ENCODE measurements around the gene MXD4.

The MXD4 gene

GRCh38 chr4:2281575-2282343 lies 19.9 kb upstream of the MXD4 start:
- Histone ChIP-seq H3K36me3 (ENCODE audit: low read depth) (no peaks in the 10 kb centered on the region), H3K27me3 (ENCODE audit: insufficient read depth, poor library complexity, severe bottlenecking) (no peaks in the 10 kb centered on the region), H3K9me3 (ENCODE audit: severe bottlenecking) (no peaks in the 10 kb centered on the region), H3K27ac (ENCODE audit: poor library complexity, severe bottlenecking) (no peak overlapping the region), H3K4me3 (ENCODE audit: severe bottlenecking) (no peak overlapping the region), H3K4me1 (ENCODE audit: insufficient read depth, poor library complexity, severe bottlenecking) (no peaks in the 10 kb centered on the region)
- ATAC-seq (ENCODE audit: low read depth) (0 out of 3 replicates have a peak, but pooled peaks have one; percentile 14), DNase-seq (ENCODE audit: low spot score) (peak; percentile 17)
- no peak for TF ChIP-seq CTCF (IDR thresholded peaks at IDR 0.05; ENCODE audit: poor library complexity, severe bottlenecking)

GRCh38 chr4:2280531-2281300 lies 18.8 kb upstream of the MXD4 start:
- H3K4me1 ChIP-seq (ENCODE audit: insufficient read depth, poor library complexity, severe bottlenecking): no peaks in the 10 kb centered on the region

DNA sequence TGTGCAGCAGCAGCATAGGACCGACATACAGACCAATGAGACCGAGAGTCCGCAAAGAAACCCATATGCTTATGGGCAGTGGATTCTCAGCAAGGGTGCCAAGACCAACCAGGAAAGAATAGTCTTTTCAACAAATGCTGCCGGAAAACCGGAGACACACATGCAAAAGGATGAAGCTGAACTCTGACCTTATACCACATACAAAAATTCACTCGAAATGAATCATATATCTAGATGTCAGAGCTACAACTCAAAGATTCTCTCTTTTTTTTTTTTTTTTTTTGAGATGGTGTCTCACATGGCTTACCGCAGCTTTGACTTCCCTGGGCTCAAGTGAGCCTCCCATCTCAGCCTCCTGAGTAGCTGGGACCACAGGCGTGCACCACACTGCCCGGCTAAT lies 16.0 kb upstream of the MXD4 start:
- Histone ChIP-seq H3K36me3 (ENCODE audit: low read depth) (no peaks in the 10 kb centered on the region), H3K4me1 (ENCODE audit: insufficient read depth, poor library complexity, severe bottlenecking) (no peaks in the 10 kb centered on the region), H3K27me3 (ENCODE audit: insufficient read depth, poor library complexity, severe bottlenecking) (no peaks in the 10 kb centered on the region), H3K4me3 (ENCODE audit: severe bottlenecking) (no peak overlapping the region), H3K27ac (ENCODE audit: poor library complexity, severe bottlenecking) (no peak overlapping the region), H3K9me3 (ENCODE audit: severe bottlenecking) (no peaks in the 10 kb centered on the region)
- ATAC-seq (ENCODE audit: low read depth) (no peak), DNase-seq (ENCODE audit: low spot score) (no peak)
- no peak for TF ChIP-seq CTCF (IDR thresholded peaks at IDR 0.05; ENCODE audit: poor library complexity, severe bottlenecking)

More at GRCh38 chr4:2280531-2281300, 18.8 kb upstream of the MXD4 start:
- Histone ChIP-seq H3K36me3 (ENCODE audit: low read depth) (no peaks in the 10 kb centered on the region), H3K9me3 (ENCODE audit: severe bottlenecking) (no peaks in the 10 kb centered on the region), H3K27ac (ENCODE audit: poor library complexity, severe bottlenecking) (no peak overlapping the region), H3K27me3 (ENCODE audit: insufficient read depth, poor library complexity, severe bottlenecking) (no peaks in the 10 kb centered on the region), H3K4me3 (ENCODE audit: severe bottlenecking) (no peak overlapping the region)
- no peak for TF ChIP-seq CTCF (IDR thresholded peaks at IDR 0.05; ENCODE audit: poor library complexity, severe bottlenecking)
- ATAC-seq (ENCODE audit: low read depth) (no peak), DNase-seq (ENCODE audit: low spot score) (no peak)

- Histone ChIP-seq H3K4me1 (ENCODE audit: insufficient read depth, poor library complexity, severe bottlenecking) (no peaks in the 10 kb centered on the region), H3K36me3 (ENCODE audit: low read depth) (no peaks in the 10 kb centered on the region), H3K27ac (ENCODE audit: poor library complexity, severe bottlenecking) (no peak overlapping the region), H3K9me3 (ENCODE audit: severe bottlenecking) (no peaks in the 10 kb centered on the region), H3K27me3 (ENCODE audit: insufficient read depth, poor library complexity, severe bottlenecking) (no peaks in the 10 kb centered on the region), H3K4me3 (ENCODE audit: severe bottlenecking) (no peak overlapping the region)
- DNase-seq (ENCODE audit: low spot score) (no peak), ATAC-seq (ENCODE audit: low read depth) (no peak)
- no peak for TF ChIP-seq CTCF (IDR thresholded peaks at IDR 0.05; ENCODE audit: poor library complexity, severe bottlenecking)
These were observed 14.8 kb upstream of the MXD4 start for GRCh38 chr4:2276581-2277325.
